T-helper 1 cell treated with Interleukin-12 subunit alpha and Interleukin-12 subunit beta and Interleukin-4 antibody, amounts not matched to agents 30 μg/mL and 1 μg/mL, for 36 hours (primary cell): ENCODE results near the gene CEP55.
A peak's percentile ranks its signal among the peaks of the same experiment; 100 is the strongest.

ENCODE experiments used
- H3K27ac Mint-ChIP-seq: one replicate; pipeline ENCODE4 v1.8.0; 2021; ENCODE audit warnings: mild to moderate bottlenecking, mixed read lengths
- H3K27me3 Mint-ChIP-seq: one replicate; pipeline ENCODE4 v1.8.0; 2021; ENCODE audit warnings: low read depth, mixed read lengths
- H3K36me3 Mint-ChIP-seq: one replicate; pipeline ENCODE4 v1.8.0; 2021; ENCODE audit warnings: low read depth, mixed read lengths
- H3K4me1 Mint-ChIP-seq: one replicate; pipeline ENCODE4 v1.8.0; 2021; ENCODE audit warnings: low read depth, mixed read lengths
- H3K4me3 Mint-ChIP-seq: one replicate; pipeline ENCODE4 v1.8.0; 2021; ENCODE audit warnings: mild to moderate bottlenecking, moderate library complexity, mixed read lengths
- H3K9me3 Mint-ChIP-seq: one replicate; pipeline ENCODE4 v1.8.0; 2021; ENCODE audit warnings: mixed read lengths

Gene CEP55

GRCh38 chr10:93481637-93482144, 14.7 kb upstream of the CEP55 start:
- H3K9me3 Mint-ChIP-seq = no peaks in the 10 kb centered on the region
- peaks cover 9% of the 10 kb centered on the region for H3K27me3 Mint-ChIP-seq
- no peak overlapping the region for H3K27ac Mint-ChIP-seq
- peak overlapping the region; percentile 90 for H3K4me3 Mint-ChIP-seq
- no peaks in the 10 kb centered on the region for H3K36me3 Mint-ChIP-seq
- peaks cover 18% of the 10 kb centered on the region for H3K4me1 Mint-ChIP-seq

GRCh38 chr10:93482145-93482834, 14.1 kb upstream of the CEP55 start, which contains the start of gene MYOF:
MYOF (minus strand) TSS chr10:93482334; CDS start chr10:93482194, 140 bp downstream.
- H3K4me3 Mint-ChIP-seq = peak within 1 kb of the TSS; percentile 90
- H3K4me1 Mint-ChIP-seq = peaks cover 18% of the 10 kb centered on the region
- peak within 1 kb of the TSS; percentile 76 for H3K27ac Mint-ChIP-seq
- no peaks in the 10 kb centered on the region for H3K9me3 Mint-ChIP-seq
- no peaks in the 10 kb centered on the region for H3K36me3 Mint-ChIP-seq
- peaks cover 9% of the 10 kb centered on the region for H3K27me3 Mint-ChIP-seq

DNA sequence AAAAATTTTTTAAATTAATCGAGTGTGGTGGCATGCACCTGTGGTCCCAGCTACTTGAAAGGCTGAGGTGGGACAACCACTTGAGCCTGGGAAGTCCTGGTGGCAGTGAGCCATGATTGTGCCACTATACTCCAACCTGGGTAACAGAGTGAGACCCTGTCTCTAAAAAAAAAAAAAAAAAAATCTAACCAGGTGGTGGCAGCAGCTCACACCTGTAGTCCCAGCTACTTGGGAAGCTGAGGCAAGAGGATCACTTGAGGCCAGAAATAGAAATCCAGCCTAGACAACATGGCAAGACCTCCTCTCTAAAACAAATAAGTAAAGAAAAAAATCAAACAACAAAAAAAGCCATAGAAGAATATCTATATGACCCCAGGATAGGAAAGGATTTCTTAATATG, 10.7 kb upstream of the CEP55 start:
- Mint-ChIP-seq H3K4me1 (peaks cover 14% of the 10 kb centered on the region), H3K36me3 (no peaks in the 10 kb centered on the region), H3K27ac (no peak overlapping the region), H3K4me3 (no peak overlapping the region), H3K27me3 (peaks cover 14% of the 10 kb centered on the region), H3K9me3 (no peaks in the 10 kb centered on the region)

- no peak overlapping the region for H3K4me3 Mint-ChIP-seq
- H3K36me3 Mint-ChIP-seq = no peaks in the 10 kb centered on the region
- H3K4me1 Mint-ChIP-seq = no peaks in the 10 kb centered on the region
- H3K27me3 Mint-ChIP-seq = peaks cover 9% of the 10 kb centered on the region
- no peaks in the 10 kb centered on the region for H3K9me3 Mint-ChIP-seq
- no peak overlapping the region for H3K27ac Mint-ChIP-seq
Measured at GRCh38 chr10:93488956-93489528, 7.4 kb upstream of the CEP55 start.

DNA sequence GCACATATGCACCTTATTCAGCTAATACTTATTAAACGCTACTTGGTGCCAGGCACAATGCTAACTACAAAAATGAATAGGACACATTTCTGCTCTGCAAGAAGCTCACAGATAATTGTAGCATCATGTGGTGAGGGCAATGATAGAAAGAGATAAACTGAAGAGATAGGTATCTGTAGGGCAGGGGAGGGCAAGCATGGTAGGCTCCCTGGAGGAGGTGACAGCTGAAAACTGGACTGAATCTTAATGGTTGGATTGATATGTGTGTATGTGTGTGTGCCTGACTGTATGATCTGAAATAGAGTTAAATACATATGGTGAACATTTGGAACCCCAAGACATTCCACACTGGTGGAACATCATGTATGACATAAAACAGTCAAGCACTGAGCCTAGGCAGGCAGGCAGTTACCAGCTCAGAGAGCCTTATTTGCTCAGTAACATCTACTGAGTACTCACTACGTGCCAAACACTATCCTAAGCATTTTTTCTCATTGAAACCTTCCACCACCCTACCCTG, 4.8 kb upstream of the CEP55 start:
- peaks cover 5% of the 10 kb centered on the region for H3K27me3 Mint-ChIP-seq
- H3K4me1 Mint-ChIP-seq = peaks cover 9% of the 10 kb centered on the region
- no peaks in the 10 kb centered on the region for H3K9me3 Mint-ChIP-seq
- no peaks in the 10 kb centered on the region for H3K36me3 Mint-ChIP-seq
- no peak overlapping the region for H3K27ac Mint-ChIP-seq
- no peak overlapping the region for H3K4me3 Mint-ChIP-seq

DNA sequence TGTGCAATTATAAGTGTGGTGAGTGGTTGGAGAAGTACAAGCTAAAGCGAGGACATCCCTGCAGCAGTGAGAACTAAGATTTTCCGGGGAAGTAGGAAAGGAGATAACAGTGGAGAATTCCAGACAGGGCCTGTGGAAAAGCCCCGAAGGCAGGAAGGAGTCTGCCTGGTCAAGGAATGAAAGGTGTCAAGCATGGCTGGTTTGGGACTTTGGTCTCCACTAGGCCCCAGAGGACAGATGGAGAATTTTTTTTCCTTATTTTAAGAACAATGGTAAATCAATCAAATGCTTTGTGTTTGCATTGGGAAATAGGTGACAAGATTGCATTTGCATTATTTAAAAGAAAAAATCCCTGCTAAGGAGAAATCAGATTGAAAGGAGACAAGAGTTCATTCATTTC, 3.2 kb upstream of the CEP55 start:
- H3K4me1 Mint-ChIP-seq = peaks cover 20% of the 10 kb centered on the region
- H3K4me3 Mint-ChIP-seq = no peak overlapping the region
- peaks cover 1% of the 10 kb centered on the region for H3K36me3 Mint-ChIP-seq
- peaks cover 5% of the 10 kb centered on the region for H3K27me3 Mint-ChIP-seq
- H3K9me3 Mint-ChIP-seq = no peaks in the 10 kb centered on the region
- no peak overlapping the region for H3K27ac Mint-ChIP-seq

DNA sequence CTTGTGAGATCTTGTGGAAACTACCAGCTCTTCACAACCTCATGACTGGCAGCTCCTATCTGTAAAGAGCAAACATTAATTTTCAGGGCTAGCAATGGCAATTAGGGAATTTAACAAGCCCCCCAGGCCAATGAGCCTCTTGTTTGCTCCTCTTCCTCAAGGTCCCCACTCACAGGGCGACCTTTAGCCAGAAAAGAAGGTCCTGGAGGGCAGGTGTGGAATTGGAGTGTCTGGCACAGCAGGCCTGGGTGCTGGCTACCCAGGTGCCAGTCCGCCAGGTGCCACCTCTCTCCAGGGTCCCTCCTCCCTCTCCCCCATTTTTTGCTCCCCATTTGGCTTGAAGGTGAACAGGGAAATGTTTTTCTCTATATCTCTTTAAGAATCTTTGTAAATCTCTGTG, 1.9 kb upstream of the CEP55 start:
- Mint-ChIP-seq H3K4me3 (no peak overlapping the region), H3K9me3 (no peaks in the 10 kb centered on the region), H3K27me3 (no peaks in the 10 kb centered on the region), H3K4me1 (peaks cover 31% of the 10 kb centered on the region), H3K27ac (no peak overlapping the region), H3K36me3 (peaks cover 3% of the 10 kb centered on the region)

GRCh38 chr10:93495654-93496321, 624 bp upstream of the CEP55 start:
- Mint-ChIP-seq H3K36me3 (peaks cover 3% of the 10 kb centered on the region), H3K4me1 (peaks cover 41% of the 10 kb centered on the region), H3K27ac (peak overlapping the region; percentile 84), H3K27me3 (no peaks in the 10 kb centered on the region), H3K4me3 (peak overlapping the region; percentile 94), H3K9me3 (no peaks in the 10 kb centered on the region)

DNA sequence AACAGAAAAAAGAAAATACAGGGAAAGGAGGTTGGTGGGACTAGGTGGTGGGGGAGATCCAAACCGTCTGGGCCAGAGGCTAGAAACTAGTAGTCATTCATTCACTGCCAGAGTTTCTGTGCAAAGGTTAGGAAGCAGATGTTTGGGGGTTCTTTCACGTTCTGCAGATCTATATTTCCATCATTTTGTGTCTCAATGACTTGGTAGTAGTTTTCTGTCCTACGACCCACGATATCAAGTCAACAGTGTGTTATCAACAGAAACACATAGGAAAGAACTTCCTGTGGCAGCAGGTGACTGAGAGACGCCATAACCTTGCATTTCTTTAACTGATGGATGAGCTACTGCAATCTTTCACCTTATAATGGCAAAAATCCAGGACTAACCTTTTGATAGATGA, 1.8 kb downstream of the CEP55 start:
- H3K9me3 Mint-ChIP-seq = no peaks in the 10 kb centered on the region
- peak overlapping the region; percentile 93 for H3K27ac Mint-ChIP-seq
- H3K27me3 Mint-ChIP-seq = no peaks in the 10 kb centered on the region
- peak overlapping the region; percentile 94 for H3K4me3 Mint-ChIP-seq
- peaks cover 13% of the 10 kb centered on the region for H3K36me3 Mint-ChIP-seq
- peaks cover 56% of the 10 kb centered on the region for H3K4me1 Mint-ChIP-seq

GRCh38 chr10:93501650-93502049, 5.2 kb downstream of the CEP55 start:
- Mint-ChIP-seq H3K36me3 (peaks cover 24% of the 10 kb centered on the region), H3K9me3 (no peaks in the 10 kb centered on the region), H3K27me3 (no peaks in the 10 kb centered on the region), H3K4me1 (peaks cover 58% of the 10 kb centered on the region), H3K4me3 (no peak overlapping the region), H3K27ac (no peak overlapping the region)

- H3K36me3 Mint-ChIP-seq = peaks cover 29% of the 10 kb centered on the region
- peaks cover 48% of the 10 kb centered on the region for H3K4me1 Mint-ChIP-seq
- H3K9me3 Mint-ChIP-seq = no peaks in the 10 kb centered on the region
- peak overlapping the region; percentile 81 for H3K4me3 Mint-ChIP-seq
- no peaks in the 10 kb centered on the region for H3K27me3 Mint-ChIP-seq
- peak overlapping the region; percentile 95 for H3K27ac Mint-ChIP-seq
Measured at GRCh38 chr10:93503075-93503474, 6.7 kb downstream of the CEP55 start.

DNA sequence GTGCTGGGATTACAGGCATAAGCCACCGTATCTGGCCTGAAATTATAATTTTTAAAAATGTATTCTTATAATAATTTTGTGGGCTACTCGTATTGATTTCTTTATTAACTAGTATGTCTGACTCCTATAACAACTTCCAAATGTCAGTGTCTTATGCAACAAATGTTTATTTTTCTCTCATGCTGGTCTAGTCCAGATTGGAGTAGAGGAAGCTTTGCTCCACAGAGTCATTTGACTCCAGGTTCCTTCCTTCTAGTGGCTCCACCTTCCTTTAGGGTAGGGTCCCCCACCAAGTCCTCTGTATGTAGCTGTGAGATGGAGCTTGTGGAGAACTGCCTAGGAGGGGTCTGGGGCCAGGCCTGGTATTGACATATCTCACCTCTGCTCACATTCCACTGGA, 8.7 kb downstream of the CEP55 start:
- H3K4me3 Mint-ChIP-seq = no peak overlapping the region
- peaks cover 34% of the 10 kb centered on the region for H3K4me1 Mint-ChIP-seq
- H3K27me3 Mint-ChIP-seq = no peaks in the 10 kb centered on the region
- H3K9me3 Mint-ChIP-seq = no peaks in the 10 kb centered on the region
- H3K27ac Mint-ChIP-seq = no peak overlapping the region
- peaks cover 33% of the 10 kb centered on the region for H3K36me3 Mint-ChIP-seq

- Mint-ChIP-seq H3K27ac (no peak overlapping the region), H3K9me3 (no peaks in the 10 kb centered on the region), H3K4me1 (peaks cover 10% of the 10 kb centered on the region), H3K4me3 (no peak overlapping the region), H3K27me3 (no peaks in the 10 kb centered on the region), H3K36me3 (peaks cover 28% of the 10 kb centered on the region)
Measured at GRCh38 chr10:93509816-93510215, 13.4 kb downstream of the CEP55 start.

DNA sequence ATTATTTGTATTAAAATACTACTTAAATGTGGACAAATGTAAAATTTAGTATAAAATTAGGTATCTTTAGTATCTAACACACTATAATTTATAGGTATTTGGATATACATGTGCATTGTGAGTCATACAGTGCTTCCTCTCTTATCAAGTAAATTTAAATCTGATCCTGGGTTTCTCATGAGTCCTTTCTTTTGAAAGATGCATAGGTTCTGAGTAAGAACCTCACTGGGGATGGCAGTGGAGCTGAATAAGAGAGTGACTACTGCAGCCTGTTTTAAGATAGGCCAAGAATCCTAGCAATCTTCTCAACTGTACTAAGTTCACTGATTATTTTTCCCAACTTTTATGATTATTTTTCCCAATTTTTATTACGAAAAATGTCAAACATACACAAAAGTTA, 16.2 kb downstream of the CEP55 start:
- Mint-ChIP-seq H3K4me1 (peaks cover 8% of the 10 kb centered on the region), H3K27me3 (no peaks in the 10 kb centered on the region), H3K4me3 (no peak overlapping the region), H3K27ac (no peak overlapping the region), H3K36me3 (peaks cover 43% of the 10 kb centered on the region), H3K9me3 (no peaks in the 10 kb centered on the region)

DNA sequence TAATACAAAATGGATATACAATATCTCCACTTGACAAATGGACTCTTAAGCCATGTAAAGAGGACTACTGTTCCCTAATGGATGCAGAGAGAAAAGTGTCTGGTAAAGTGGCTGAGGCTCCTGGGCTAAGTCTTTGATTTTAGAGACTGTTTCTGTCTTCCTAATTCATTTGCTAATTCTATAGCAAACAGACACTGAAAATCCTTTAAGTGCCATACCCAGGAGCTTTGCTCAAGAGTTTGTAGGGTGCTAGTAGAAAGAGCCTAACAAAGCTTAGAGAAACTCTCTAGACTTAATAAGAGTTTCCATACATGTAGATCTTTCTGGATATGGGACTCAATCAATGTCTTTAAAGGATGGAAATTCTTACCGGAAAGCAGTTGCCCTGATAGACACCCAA, 16.7 kb downstream of the CEP55 start:
- Mint-ChIP-seq H3K4me1 (peaks cover 8% of the 10 kb centered on the region), H3K36me3 (peaks cover 41% of the 10 kb centered on the region), H3K27ac (no peak overlapping the region), H3K27me3 (no peaks in the 10 kb centered on the region), H3K4me3 (no peak overlapping the region), H3K9me3 (no peaks in the 10 kb centered on the region)
